IMR-90 (cell line): ENCODE results near the gene ERC2.

ENCODE experiments used
- CEBPB ChIP-seq: IDR thresholded peaks from 2 replicates; pipeline ENCODE4 v1.6.1; 2012; ENCODE audit warnings: low read depth, low read length, improper control_type of control experiment
- CTCF ChIP-seq: conservative IDR thresholded peaks from 2 replicates; pipeline ENCODE4 v1.5.1; 2012; ENCODE audit warnings: mild to moderate bottlenecking, low read depth, low read length, improper control_type of control experiment
- ELK1 ChIP-seq: fragments of 150-350 bp; IDR thresholded peaks from 2 replicates; pipeline ENCODE4 v1.6.1; 2016; ENCODE audit warnings: low read depth, mild to moderate bottlenecking, low read length, moderate library complexity, borderline replicate concordance
- MAFK ChIP-seq: IDR thresholded peaks from 2 replicates; pipeline ENCODE4 v1.6.1; 2012; ENCODE audit warnings: low read depth, low read length, improper control_type of control experiment
- POLR2A ChIP-seq: IDR thresholded peaks from 2 replicates; pipeline ENCODE4 v1.6.1; 2012; ENCODE audit warnings: mild to moderate bottlenecking, low read depth, low read length
- RAD21 ChIP-seq: IDR thresholded peaks from 2 replicates; pipeline ENCODE4 v1.6.1; 2012; ENCODE audit warnings: low read length, improper control_type of control experiment
- SMC3 ChIP-seq: fragments of 150-350 bp; IDR thresholded peaks from 2 replicates; pipeline ENCODE4 v1.6.1; 2016; ENCODE audit warnings: low read depth, mild to moderate bottlenecking, antibody characterized with exemption, low read length, moderate library complexity

- no peak for TF ChIP-seq POLR2A
- no peak for TF ChIP-seq CTCF
- TF ChIP-seq RAD21: no peak
- no peak for TF ChIP-seq SMC3
- no peak for TF ChIP-seq MAFK
- no peak for TF ChIP-seq ELK1
- TF ChIP-seq CEBPB: no peak
Observed at GRCh38 chr3:55544219-55544618, 924.0 kb downstream of the ERC2 start.
